Activated CD4-positive, alpha-beta T cell treated with anti-CD3 and anti-CD28 coated beads, Interleukin-2, amount 50 U/mL, for 48 hours (primary cell): Measurements from ENCODE around the gene LSM3.
A peak's percentile ranks its signal among the peaks of the same experiment; 100 is the strongest.

Source experiments
- DNase-seq, 2 experiments: peaks; one replicate each; pipeline ENCODE4 v3.0.0-alpha.2; 2020

LSM3 gene

GRCh38 chr3:14143271-14144225 is 35.1 kb upstream of the LSM3 start:
- no peak for DNase-seq

GRCh38 chr3:14144423-14145075 is 34.1 kb upstream of the LSM3 start:
- peak; percentile 21 to 42 for DNase-seq

DNA sequence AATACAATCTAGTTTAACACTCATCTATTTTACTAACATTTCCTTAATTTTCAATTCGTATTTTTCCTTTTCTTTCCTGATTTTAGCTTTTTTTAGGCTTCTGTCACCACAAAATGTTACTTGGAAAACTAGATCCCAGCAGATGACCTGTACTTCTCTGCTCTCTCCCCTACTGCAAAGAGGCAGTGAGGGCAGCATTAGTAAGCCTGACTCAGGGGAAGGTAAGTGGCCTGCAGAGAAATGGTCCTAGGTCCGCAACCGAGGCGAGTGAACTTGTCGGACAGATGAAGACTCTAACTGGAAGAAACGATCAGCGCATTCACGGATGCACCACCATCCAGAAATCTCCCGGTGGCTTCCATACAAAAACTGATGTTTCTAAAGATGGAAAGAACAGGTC is 33.4 kb upstream of the LSM3 start:
- DNase-seq, result no peak

GRCh38 chr3:14145670-14146380 is 32.8 kb upstream of the LSM3 start:
- no peak for DNase-seq

- no peak for DNase-seq
Observed at GRCh38 chr3:14146381-14147065, 32.1 kb upstream of the LSM3 start.

- DNase-seq, result no peak
Observed at GRCh38 chr3:14147066-14147435, 31.6 kb upstream of the LSM3 start.

GRCh38 chr3:14147617-14148016 is 31.0 kb upstream of the LSM3 start:
- no peak for DNase-seq

DNA sequence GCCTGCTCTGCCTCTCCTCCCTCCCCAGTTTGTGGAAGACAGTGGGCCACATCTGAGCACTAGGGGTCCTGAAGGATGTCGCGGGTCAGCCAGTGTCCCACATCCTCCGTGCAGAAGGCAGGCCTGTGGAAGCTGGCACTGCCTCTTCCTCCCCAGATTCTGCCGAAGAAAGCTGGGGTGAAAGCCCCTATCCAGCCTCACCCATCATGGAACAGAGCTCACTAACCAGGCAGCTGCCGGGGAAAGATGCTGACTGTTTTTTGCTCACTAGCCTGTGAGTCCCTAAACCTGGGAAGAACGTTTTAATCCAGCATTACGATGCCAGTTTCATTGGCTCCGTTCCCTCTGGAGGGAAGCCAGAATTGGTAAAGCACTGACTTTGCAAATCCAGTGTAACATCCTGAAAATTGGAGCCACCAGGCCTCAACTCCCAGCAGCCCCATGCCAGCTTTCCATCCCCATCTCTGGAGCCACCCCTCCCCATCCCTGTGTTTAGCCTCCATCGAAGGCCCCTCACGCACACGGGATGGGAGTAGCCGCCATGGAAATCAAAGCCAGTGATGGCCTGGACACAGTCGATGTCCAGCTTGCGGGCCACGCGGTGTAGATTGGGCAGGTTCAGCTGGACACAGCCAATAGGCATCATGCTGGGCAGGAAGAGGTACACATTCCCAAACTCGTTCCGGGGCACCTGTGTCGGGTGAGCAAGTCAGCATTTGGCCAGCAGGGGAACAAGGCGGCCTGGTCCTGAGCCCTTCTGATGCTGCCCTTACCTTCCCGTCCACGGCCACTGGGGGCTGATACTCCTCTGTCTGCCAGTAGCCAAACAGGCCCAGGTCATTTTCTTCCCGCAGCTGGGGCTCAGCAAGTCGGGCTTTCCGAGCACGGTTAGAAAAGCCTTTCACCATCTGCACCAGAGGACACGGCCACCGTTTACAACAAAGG is 30.3 kb upstream of the LSM3 start:
- DNase-seq, result no peak

GRCh38 chr3:14150078-14150477 is 28.5 kb upstream of the LSM3 start:
- no peak for DNase-seq

DNA sequence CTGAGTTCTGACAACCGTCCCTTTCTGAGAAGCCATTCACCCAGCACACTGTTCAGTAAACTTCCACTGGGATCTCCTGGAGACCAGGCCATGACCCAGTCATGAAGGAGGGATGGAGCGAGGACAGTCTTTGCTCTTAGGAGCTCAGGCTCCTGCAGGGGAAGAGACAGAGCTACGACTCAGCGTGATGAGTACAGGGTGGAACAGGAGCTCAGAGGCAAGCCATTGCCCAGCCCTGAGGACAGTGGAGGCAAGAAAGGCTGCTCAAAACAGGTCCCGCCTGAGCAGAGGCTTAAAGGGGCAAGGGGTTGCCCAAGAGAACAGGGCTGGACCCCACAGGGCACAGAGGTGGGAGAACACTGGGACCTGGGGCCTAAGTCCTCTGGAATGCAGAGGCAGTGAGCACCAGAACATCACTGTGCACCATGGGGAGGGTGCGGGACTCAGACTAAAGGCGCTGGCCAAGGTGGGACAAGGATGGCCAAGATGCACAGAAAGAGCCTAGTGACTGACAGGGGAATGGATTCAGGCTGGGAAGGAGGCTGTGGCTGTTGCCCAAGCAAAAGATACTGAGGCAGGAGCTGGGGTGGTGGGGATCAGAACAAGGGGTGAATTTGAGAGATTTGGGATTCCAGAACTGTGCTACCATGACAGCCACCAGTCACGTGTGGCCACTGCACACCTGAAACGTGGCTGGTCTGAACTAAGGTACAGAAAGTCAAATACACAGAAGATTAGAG is 28.0 kb upstream of the LSM3 start:
- no peak for DNase-seq

GRCh38 chr3:14151471-14152083 is 27.0 kb upstream of the LSM3 start:
- DNase-seq, result no peak

DNA sequence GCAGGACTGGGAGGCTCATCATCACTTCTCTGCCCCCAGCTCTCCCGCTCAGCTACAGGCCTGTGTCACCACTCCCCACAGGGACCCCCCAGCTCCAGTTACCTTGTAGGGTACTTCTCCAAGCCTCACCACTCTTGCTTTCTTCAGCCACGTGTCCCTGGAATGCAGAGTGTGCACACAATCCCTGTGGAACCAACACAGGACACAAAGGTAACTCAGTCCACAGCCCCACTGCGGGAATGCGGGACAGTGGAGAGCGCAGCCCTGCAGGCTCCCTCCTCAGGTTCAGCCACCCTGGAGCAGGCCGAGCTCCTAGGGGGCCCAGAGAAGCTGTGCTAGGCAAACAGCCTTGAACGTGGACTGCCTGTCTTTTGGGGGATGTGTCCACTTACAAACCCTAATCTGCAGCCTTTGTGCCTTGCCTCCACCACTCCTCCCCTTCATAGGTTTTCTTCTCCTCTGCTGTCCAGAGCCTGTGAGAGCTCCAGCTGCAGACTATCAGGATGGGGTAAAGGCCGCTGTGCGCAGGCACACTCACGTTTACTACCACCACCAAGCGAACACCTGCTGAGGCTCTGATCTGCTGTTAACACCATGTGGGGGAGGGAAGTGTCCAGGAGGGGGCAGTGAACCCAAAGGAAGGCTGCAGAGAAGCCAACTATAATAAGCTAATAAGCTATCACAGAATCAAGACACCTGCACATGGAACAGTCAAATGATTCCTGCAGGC is 26.2 kb upstream of the LSM3 start:
- DNase-seq, result no peak

- no peak for DNase-seq
Observed at GRCh38 chr3:14152963-14153355, 25.7 kb upstream of the LSM3 start.

DNA sequence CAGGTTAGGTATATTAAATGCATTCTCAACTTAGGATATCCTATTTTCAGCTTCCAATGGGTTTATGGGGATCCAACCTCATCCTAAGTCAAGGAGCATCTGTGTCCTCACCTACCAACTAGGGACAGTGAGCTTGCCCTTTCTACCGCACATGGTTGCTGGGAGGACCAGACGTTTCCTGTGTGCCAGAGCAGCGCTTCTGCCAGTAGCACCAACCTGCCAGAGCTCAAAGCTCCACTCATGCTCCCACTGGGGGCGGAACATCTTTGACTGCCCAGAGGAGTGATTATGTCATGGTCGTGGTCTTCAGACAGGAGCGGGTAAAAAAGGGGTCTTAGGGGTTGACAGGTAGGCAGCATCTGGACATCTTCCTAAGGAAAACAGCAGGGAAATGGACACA is 25.0 kb upstream of the LSM3 start:
- no peak for DNase-seq

DNA sequence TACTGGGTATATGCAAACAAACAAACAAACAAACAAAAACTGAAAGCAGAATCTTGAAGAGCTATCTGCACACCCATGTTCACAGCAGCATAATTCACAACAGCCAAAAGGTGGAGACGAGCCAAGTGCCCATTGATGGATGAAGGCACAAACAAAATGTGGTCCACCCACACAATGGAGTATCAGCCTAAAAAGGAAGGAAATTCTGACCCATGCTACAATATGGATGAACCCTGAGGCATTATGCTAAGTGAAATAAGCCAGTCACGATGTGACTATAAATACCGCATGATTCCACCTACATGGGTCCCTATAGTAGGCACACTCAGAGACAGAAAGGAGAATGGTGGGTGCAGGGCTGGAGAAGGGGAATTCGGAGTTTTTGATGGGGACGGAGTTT is 24.3 kb upstream of the LSM3 start:
- no peak for DNase-seq

DNA sequence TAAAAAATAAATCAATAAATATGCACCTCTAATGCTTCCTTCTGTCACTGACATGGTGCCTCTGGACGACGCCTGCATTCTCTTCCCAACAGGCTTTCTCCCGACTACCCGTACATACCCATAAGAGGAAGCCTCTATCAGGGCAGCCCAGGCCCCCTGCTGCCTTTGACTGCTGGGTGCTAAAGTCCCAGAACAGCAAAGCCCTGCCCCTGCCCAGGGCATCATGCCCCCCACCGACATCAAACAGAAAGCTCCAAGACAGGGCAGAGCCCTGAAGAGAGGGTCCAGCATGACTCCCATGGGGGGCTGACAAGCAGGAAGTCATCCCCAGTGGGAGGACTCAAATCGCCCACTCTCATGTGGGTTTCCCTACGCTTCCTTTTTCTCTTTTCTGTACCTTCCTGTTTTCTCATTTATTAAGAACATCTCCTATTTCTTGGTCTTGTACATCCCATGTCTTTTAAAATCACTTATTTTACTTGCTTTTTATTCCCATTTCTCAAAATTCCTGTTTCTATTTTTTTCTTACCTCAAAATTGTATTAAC is 23.6 kb upstream of the LSM3 start:
- no peak for DNase-seq

DNA sequence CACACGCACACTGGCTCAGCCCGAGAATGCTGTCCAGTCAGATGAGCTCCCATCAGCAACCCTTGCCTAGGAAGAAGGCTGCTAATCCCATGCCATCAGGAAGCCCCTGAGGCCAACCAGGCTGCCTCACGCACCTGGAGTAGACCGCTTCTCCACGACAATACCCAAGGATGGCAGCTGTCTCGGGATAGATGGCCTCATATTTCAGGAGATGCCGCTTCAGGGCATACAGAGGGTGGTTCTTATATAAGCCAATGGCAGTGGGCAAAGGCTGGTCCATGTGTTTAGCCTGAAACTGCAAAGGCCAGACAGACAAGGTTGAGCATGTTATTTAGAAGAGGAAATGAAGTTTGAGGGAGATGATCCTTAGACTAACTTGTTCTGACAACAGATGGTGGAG is 22.4 kb upstream of the LSM3 start:
- no peak for DNase-seq

GRCh38 chr3:14156843-14157561 is 21.6 kb upstream of the LSM3 start:
- no peak for DNase-seq

GRCh38 chr3:14157951-14158350 is 20.7 kb upstream of the LSM3 start:
- DNase-seq, result no peak
